NCI-H446 treated with DMSO at 0.1 percent for 48 hours (cell line): ENCODE data around the gene CYP27B1.

ENCODE experiments used
- DNase-seq: peaks from one replicate; lab custom pipeline; 2025; lab: John Stamatoyannopoulos, UW

Gene CYP27B1

GRCh38 chr12:57735952-57736740 lies 30.7 kb downstream of the CYP27B1 start:
- no peak for DNase-seq

- no peak for DNase-seq
Observed at GRCh38 chr12:57735198-57735855, 31.6 kb downstream of the CYP27B1 start.

GRCh38 chr12:57734591-57734990 lies 32.3 kb downstream of the CYP27B1 start:
- DNase-seq, result no peak

- no peak for DNase-seq
Observed at GRCh38 chr12:57733928-57734327, 33.0 kb downstream of the CYP27B1 start.

GRCh38 chr12:57732726-57733593 lies 33.9 kb downstream of the CYP27B1 start:
- DNase-seq, result no peak

- DNase-seq, result no peak
Observed at GRCh38 chr12:57732270-57732669, 34.6 kb downstream of the CYP27B1 start.

GRCh38 chr12:57731411-57732080 lies 35.3 kb downstream of the CYP27B1 start:
- DNase-seq, result no peak

GRCh38 chr12:57730336-57731067 lies 36.4 kb downstream of the CYP27B1 start:
- no peak for DNase-seq

- DNase-seq, result no peak
Observed at GRCh38 chr12:57729321-57729844, 37.5 kb downstream of the CYP27B1 start.

- no peak for DNase-seq
Observed at GRCh38 chr12:57727758-57728395, 39.0 kb downstream of the CYP27B1 start.

GRCh38 chr12:57726884-57727757 lies 39.8 kb downstream of the CYP27B1 start:
- DNase-seq, result no peak

- peak; percentile 69 for DNase-seq
Observed at GRCh38 chr12:57726151-57726883, 40.6 kb downstream of the CYP27B1 start.

GRCh38 chr12:57725851-57726150 lies 41.1 kb downstream of the CYP27B1 start:
- no peak for DNase-seq

- DNase-seq, result no peak
Observed at GRCh38 chr12:57724936-57725740, 41.7 kb downstream of the CYP27B1 start.

GRCh38 chr12:57724003-57724935 lies 42.6 kb downstream of the CYP27B1 start:
- no peak for DNase-seq

GRCh38 chr12:57723630-57723962 lies 43.3 kb downstream of the CYP27B1 start:
- no peak for DNase-seq
